A549 (cell line): ENCODE data around the gene ESR1.

Experiments
- EP300 ChIP-seq, 2 experiments: fragments of >200 bp; sonication (Bioruptor Twin); formaldehyde crosslinking; IDR thresholded peaks; 2 replicates in 1 of 2; 3 replicates in 1 of 2; pipeline ENCODE4 v1.6.1; 2016 to 2017
- HDAC2 ChIP-seq: fragments of 200-600 bp; sonication (generic); IDR thresholded peaks from 2 replicates; pipeline ENCODE4 v1.6.1; 2016
- JUNB ChIP-seq: fragments of >200 bp; sonication (Bioruptor Twin); formaldehyde crosslinking; IDR thresholded peaks from 2 replicates; pipeline ENCODE4 v1.6.1; 2016
- RCOR1 ChIP-seq: fragments of 150-350 bp; IDR thresholded peaks from 2 replicates; pipeline ENCODE4 v1.6.1; 2014; ENCODE audit warnings: antibody characterized with exemption, low read length, low read depth

DNA sequence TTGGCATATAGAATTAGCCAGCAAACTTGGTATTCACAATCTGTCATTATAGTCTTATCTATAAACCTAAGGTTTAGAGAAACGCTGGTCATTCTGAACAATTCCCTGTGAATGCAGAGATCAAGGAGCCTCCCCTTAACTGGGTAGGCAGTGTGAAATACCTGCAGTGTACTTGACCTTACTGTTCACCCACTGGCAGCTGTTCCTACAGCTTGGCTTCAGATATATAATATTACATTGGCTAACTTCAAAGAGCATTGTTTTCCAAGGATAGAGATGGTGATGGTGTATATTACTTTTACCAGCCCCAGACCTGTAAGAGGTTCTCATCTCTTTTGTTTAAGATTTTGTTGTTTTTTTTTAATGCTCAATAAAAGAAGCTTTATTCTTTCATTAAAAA, 168.3 kb downstream of the ESR1 start:
- TF ChIP-seq EP300 (IDR thresholded peaks at IDR 0.05) (no peak), HDAC2 (no peak), JUNB (no peak), RCOR1 (no peak)
